ENCODE results near the gene GNAI3. TPM values are rescaled to one million over a fixed set of nuclear protein-coding genes. Genes with fewer than 3 reads are reported as not detected.

Gene GNAI3
- total RNA-seq, 2 experiments from 2014 or later = 3.8 to 6.1 TPM

DNA sequence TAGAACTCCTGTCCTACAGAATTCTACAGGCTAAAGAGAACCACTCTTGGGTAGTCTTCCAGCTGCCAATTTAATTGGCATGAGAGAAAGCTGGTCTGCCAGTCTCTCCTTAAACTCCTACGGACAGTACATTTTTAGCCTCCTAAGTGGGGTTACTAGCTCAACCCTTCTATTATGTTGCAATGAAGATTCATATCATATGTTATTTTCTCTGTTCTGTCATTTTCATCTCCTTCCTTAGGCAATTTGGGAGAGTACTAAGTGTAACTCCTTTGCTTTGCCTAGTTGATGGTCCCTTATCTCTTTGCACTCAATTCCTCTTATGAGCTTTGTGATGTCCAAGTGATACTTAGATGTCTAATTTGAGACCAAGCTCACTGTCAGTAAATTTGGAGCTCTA is 57.0 kb downstream of the GNAI3 start:
- ChIA-PET POLR2A (interaction anchor here (0.6 to 1.7 kb wide), 5 partner anchors 12 to 111 kb away, joined by 3 to 4 read pairs (median 3); partner anchors contain the start of genes AMPD2, CYB561D1 and GNAT2), CTCF (ENCODE audit: unreplicated experiment) (interaction anchor here (0.5 kb wide), 1 partner anchor 50 kb away, joined by 4 read pairs; no protein-coding TSS in a partner anchor)
- Histone ChIP-seq H3K9me3 (ENCODE audit: low read length) (no peaks in the 10 kb centered on the region), H3K27ac (ENCODE audit: low read depth, low read length, poor library complexity, severe bottlenecking) (no peak overlapping the region), H4K20me1 (ENCODE audit: insufficient read depth, low read length) (no peaks in the 10 kb centered on the region), H3K4me2 (ENCODE audit: low read length) (no peak overlapping the region), H3K36me3 (ENCODE audit: insufficient read depth, low read length) (no peaks in the 10 kb centered on the region), H2AFZ (ENCODE audit: low read length) (no peak overlapping the region), H3K4me1 (ENCODE audit: insufficient read depth, low read length, poor library complexity, severe bottlenecking) (no peaks in the 10 kb centered on the region), H3K9me2 (ENCODE audit: insufficient read depth, low read length) (no peaks in the 10 kb centered on the region), H3K4me3 (ENCODE audit: low read depth, low read length, poor library complexity, severe bottlenecking) (no peak overlapping the region), H3K79me2 (ENCODE audit: insufficient read depth, low read depth, low read length) (no peaks in the 10 kb centered on the region)
- DNase-seq (ENCODE audit: low spot score) = no peak
- TF ChIP-seq, protein P1, sequence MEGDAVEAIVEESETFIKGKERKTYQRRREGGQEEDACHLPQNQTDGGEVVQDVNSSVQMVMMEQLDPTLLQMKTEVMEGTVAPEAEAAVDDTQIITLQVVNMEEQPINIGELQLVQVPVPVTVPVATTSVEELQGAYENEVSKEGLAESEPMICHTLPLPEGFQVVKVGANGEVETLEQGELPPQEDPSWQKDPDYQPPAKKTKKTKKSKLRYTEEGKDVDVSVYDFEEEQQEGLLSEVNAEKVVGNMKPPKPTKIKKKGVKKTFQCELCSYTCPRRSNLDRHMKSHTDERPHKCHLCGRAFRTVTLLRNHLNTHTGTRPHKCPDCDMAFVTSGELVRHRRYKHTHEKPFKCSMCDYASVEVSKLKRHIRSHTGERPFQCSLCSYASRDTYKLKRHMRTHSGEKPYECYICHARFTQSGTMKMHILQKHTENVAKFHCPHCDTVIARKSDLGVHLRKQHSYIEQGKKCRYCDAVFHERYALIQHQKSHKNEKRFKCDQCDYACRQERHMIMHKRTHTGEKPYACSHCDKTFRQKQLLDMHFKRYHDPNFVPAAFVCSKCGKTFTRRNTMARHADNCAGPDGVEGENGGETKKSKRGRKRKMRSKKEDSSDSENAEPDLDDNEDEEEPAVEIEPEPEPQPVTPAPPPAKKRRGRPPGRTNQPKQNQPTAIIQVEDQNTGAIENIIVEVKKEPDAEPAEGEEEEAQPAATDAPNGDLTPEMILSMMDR (conservative IDR thresholded peaks at IDR 0.05; ENCODE audit: low read length) = no peak
- no peak for TF ChIP-seq EZH2phosphoT487 (IDR thresholded peaks at IDR 0.05; ENCODE audit: borderline replicate concordance, low read depth, low read length)
- no TSS peak for BruUV-seq (replicated peaks)
- intact Hi-C loops (cut with micrococcal nuclease; ENCODE audit: unreplicated experiment) = no loop called here

DNA sequence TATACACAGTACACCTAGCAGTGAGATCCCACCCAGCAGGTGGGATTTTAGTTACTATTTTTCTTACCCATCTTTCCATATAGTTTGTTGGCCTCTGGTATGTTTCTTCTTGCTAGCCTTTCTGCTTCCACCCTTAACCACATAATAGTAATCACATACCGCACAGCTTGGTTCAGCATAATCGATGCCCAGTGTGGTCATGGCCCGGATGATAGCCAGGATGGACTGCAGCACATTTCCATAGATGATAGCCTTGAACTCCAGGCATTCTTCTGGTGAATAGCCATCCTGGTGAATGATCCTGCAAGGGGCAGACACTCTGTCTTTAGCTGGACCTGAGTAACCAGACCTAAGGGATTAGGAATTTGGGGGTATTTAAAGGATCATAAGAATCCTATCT is 61.5 kb downstream of the GNAI3 start:
- intact Hi-C loops (cut with micrococcal nuclease; ENCODE audit: unreplicated experiment) = no loop called here
- no TSS peak for BruUV-seq (replicated peaks)
- Histone ChIP-seq H4K20me1 (ENCODE audit: insufficient read depth, low read length) (no peaks in the 10 kb centered on the region), H3K4me1 (ENCODE audit: insufficient read depth, low read length, poor library complexity, severe bottlenecking) (no peaks in the 10 kb centered on the region), H3K9me2 (ENCODE audit: insufficient read depth, low read length) (no peaks in the 10 kb centered on the region), H3K79me2 (ENCODE audit: insufficient read depth, low read depth, low read length) (no peaks in the 10 kb centered on the region), H3K9me3 (ENCODE audit: low read length) (no peaks in the 10 kb centered on the region), H3K36me3 (ENCODE audit: insufficient read depth, low read length) (no peaks in the 10 kb centered on the region), H2AFZ (ENCODE audit: low read length) (no peak overlapping the region), H3K4me2 (ENCODE audit: low read length) (no peak overlapping the region), H3K4me3 (ENCODE audit: low read depth, low read length, poor library complexity, severe bottlenecking) (no peak overlapping the region), H3K27ac (ENCODE audit: low read depth, low read length, poor library complexity, severe bottlenecking) (no peak overlapping the region)
- POLR2A ChIA-PET = interaction anchor here (0.5 to 0.7 kb wide), 2 partner anchors 29 to 68 kb away, joined by 3 read pairs; no protein-coding TSS in a partner anchor
- CTCF ChIA-PET (ENCODE audit: unreplicated experiment) = no interaction called here
- no peak for DNase-seq (ENCODE audit: low spot score)
- TF ChIP-seq EZH2phosphoT487 (IDR thresholded peaks at IDR 0.05; ENCODE audit: borderline replicate concordance, low read depth, low read length) = no peak
- TF ChIP-seq, protein P1 (conservative IDR thresholded peaks at IDR 0.05; ENCODE audit: low read length) = no peak

DNA sequence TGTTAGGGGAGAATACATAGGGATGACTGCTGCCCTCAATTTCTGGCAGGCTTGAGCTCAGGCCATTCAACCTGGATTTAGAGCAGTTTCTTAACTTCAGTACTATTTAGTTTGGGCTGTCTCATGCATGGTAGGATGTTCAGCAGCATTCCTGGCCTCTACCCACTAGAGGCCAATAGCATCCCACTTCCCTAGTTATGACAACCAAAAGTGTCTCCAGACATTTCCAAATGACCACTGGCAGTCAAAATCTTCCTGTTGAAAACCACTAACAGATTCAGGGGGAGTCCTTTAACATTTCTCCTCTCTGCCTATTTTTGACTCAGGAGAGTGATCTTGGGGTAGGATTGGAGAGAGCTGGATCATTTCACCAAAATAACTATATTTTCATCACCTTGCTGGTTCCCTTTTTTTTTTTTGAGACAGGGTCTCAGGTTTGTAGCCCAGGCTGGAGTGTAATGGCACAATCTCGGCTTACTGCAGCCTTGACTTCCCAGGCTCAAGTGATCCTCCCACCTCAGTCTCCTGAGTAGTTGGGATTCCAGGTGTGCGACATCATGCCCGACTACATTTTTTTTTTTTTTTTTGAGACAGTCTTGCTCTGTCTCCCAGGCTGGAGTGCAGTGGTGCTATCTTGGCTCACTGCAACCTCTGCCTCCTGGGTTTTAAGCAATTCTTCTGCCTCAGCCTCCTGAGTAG is 62.3 kb downstream of the GNAI3 start:
- H3K4me1 ChIP-seq (ENCODE audit: insufficient read depth, low read length, poor library complexity, severe bottlenecking) = peaks cover 3% of the 10 kb centered on the region
- no peaks in the 10 kb centered on the region for H3K79me2 ChIP-seq (ENCODE audit: insufficient read depth, low read depth, low read length)
- H3K36me3 ChIP-seq (ENCODE audit: insufficient read depth, low read length) = no peaks in the 10 kb centered on the region
- intact Hi-C loops (cut with micrococcal nuclease; ENCODE audit: unreplicated experiment) = no loop called here
- ChIA-PET POLR2A (no interaction called here), CTCF (ENCODE audit: unreplicated experiment) (interaction anchor here (1.5 kb wide), 1 partner anchor 11 kb away, joined by 4 read pairs; no protein-coding TSS in a partner anchor)
- BruUV-seq (replicated peaks) = no TSS peak
- no peak overlapping the region for H3K4me3 ChIP-seq (ENCODE audit: low read depth, low read length, poor library complexity, severe bottlenecking)
- H3K9me2 ChIP-seq (ENCODE audit: insufficient read depth, low read length) = no peaks in the 10 kb centered on the region
- H3K4me2 ChIP-seq (ENCODE audit: low read length) = no peak overlapping the region
- DNase-seq (ENCODE audit: low spot score) = no peak
- no peak overlapping the region for H2AFZ ChIP-seq (ENCODE audit: low read length)
- H4K20me1 ChIP-seq (ENCODE audit: insufficient read depth, low read length) = no peaks in the 10 kb centered on the region
- H3K9me3 ChIP-seq (ENCODE audit: low read length) = no peaks in the 10 kb centered on the region
- TF ChIP-seq, protein P1 (conservative IDR thresholded peaks at IDR 0.05; ENCODE audit: low read length) = no peak
- no peak for TF ChIP-seq EZH2phosphoT487 (IDR thresholded peaks at IDR 0.05; ENCODE audit: borderline replicate concordance, low read depth, low read length)
- no peak overlapping the region for H3K27ac ChIP-seq (ENCODE audit: low read depth, low read length, poor library complexity, severe bottlenecking)

Measured in OCI-LY7 (cell line).